Stimulated activated CD4-positive, alpha-beta T cell treated with anti-CD3 and anti-CD28 coated beads, Interleukin-4, amount 100 ng/mL, for 24 hours (primary cell): Measurements from ENCODE around the gene ASL.
"Not testable (repeated sequence)": the region's sequence is repeated elsewhere in the genome, so short reads cannot be mapped to it uniquely, and the experiment has no call there.

Experiments used
- DNase-seq: peaks from one replicate; pipeline ENCODE4 v3.0.0-alpha.2; 2020

Gene ASL

DNA sequence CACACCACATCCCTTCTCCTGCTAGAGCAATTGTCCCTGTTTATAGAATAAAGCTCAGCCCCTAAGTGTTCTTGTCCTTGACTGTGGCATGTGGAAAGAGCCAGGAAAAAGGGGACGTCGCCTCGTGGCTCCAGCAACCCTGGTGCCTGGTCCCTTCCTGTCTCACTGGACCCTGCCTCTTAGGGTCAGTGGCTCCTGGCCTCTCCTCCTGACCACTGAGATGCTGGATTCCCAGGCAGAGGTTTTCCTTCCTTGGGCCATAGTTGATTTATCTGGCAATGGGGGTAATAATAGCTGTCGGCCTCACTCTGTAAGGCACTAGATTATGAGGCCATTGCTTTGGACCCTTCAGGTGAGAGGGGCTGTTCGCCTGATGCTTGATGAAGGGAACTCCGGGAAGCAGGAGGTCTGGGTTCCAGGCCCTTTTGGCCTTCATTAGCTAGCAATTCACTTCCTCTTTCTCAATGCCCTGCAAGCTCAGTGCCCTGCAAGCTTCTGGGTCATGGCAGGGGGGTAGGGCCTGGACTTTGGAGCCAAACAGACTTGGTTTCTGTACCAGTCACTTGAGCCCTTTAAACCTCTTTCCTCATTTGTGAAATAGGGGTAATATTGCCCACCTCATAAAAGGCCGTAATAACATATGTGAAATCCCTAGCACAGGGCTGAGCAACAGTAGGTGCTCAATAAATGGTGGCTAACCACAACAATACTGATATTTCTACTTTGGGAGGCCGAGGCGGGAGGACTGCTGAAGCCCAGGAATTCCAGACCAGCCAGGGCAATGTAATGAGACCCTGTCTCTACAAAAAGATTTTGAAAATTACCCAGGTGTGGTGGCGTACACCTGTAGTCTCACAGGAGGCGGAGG is 1.1 kb downstream of the ASL start:
- DNase-seq = no peak

DNA sequence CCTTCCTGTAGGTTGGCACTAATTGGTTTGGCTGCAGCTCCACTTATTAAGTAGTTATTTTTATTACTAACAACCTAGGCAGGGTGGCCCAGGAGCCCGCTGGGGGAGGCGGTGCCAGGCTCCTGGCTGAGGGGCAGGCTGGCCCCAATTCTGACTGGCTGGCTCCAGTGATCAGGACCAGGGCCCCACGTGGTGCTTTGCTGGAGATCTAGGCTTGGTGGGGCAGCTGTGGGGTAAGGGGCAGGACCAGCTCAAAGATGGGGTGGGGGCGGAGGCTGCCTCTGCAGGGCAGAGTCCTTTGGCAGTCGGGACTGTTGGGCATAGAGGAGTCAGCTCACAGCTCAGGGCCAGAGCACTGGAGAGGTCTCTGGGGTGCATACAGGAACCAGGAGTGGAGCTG is 2.4 kb downstream of the ASL start:
- DNase-seq = no peak

DNA sequence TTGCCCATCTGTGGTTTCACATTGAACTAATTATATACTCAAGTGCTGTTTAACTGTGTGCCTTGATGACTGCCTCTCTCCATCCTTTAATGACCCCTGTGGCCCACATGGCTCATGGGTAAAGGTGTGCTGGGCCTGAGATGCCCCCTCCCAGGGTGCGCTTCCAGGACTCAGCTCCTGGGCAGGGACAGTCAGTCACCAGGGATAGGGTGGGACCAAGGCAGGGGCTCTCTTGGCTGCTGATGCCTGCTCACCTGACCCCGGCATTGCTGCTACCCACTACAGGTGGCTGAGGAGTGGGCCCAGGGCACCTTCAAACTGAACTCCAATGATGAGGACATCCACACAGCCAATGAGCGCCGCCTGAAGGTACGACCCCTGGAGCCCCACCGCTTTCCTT is 6.5 kb downstream of the ASL start:
- no peak for DNase-seq

DNA sequence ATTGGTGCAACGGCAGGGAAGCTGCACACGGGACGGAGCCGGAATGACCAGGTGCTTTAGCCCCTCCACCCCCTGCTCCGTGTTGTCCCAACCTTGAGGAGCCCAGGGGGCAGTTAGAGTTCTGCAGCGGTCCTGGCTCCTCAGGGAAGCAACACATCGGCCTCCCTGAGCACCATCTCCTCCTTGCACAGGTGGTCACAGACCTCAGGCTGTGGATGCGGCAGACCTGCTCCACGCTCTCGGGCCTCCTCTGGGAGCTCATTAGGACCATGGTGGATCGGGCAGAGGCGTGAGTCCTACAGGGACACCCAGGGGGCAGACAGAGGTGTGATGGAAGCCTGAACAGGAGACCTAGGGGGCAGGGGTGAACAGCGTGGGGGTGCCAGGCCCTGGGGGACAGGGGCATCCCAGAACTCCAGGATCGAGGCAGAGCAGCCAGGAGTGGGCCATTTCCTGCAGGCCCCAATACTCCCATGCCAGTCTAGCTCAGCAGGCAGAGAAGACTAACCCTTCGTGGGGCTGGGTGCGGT is 7.3 kb downstream of the ASL start:
- DNase-seq = no peak

DNA sequence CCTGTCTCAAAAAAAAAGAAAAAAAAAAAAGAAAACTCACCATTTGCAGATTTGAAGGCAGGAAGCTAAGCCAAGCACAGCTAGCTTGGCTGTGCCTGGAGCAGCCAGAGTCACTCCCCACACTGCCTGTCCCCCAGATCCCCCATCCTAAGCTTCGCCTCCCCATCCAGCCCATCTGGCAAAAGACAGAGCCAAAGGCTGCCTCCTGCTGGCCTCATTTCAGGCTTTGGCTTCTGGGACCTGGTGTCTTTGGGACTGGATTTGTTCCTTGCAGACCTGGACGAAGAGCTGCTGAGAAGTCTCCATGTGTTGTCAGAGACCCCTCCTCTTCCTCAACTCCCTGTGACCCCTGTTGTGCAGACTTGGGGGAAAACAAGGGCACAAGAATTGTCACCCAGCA is 8.1 kb downstream of the ASL start:
- DNase-seq = no peak

DNA sequence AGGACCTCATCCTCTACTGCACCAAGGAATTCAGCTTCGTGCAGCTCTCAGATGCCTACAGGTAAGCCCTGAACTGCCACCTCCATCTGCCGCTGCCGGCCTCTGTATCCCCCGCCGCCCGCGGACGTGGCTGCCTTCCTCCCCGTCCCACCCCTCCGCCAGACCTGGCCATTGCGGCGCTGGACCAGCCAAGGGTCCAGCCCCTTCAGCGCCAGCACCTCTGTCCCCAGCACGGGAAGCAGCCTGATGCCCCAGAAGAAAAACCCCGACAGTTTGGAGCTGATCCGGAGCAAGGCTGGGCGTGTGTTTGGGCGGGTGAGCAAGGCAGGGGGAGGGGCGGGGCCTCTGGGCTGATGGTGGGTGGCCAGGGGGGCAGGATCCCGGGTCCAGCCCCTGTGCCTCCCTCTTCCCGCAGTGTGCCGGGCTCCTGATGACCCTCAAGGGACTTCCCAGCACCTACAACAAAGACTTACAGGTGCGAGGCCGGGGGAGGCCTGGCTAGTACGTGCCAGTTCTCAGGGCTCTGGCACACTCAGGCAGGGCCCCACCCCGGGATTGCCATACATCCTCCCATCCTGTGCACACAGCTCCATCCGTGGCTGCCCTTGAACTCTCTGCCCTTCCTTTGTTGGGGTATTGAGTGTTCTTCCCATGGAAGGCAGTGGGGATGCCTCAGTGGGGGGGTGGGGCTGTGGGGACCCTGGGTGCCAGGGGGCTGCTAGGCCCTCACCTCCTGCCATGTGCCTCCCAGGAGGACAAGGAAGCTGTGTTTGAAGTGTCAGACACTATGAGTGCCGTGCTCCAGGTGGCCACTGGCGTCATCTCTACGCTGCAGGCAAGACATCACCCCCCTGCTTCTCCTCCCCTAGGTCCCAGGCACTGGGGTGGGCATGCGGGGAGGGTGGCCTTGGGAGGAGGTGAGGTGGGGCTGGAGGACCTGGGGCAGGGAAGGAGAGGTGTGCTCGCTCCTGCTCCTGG is 13.5 kb downstream of the ASL start:
- DNase-seq = no peak

DNA sequence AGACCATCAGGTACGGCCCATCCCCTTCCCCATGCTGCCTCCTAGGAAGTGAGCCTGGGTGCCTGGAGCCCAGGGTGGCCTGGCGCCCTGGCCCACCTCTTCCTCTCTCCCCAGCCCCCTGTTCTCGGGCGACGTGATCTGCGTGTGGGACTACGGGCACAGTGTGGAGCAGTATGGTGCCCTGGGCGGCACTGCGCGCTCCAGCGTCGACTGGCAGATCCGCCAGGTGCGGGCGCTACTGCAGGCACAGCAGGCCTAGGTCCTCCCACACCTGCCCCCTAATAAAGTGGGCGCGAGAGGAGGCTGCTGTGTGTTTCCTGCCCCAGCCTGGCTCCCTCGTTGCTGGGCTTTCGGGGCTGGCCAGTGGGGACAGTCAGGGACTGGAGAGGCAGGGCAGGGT is 17.0 kb downstream of the ASL start:
- no peak for DNase-seq

DNA sequence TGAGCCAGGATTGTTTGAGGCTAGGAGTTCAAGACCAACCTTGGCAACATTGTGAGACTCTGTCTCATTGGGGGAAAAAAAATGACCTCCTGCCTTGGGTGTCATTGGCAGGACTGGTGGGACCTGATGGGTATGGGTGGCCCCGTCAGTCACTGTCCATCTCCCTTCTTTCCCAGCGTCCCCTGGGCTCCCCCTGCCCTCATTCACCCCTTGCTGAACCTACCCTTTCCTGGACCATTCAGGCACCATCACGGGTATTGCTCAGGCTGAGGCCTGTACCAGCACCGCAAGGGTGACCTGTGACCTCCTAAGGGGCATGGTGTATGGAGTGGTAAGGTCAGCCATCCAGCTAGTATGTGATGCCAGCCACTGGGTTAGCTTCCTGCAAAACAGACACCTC is 19.4 kb downstream of the ASL start:
- no peak for DNase-seq

DNA sequence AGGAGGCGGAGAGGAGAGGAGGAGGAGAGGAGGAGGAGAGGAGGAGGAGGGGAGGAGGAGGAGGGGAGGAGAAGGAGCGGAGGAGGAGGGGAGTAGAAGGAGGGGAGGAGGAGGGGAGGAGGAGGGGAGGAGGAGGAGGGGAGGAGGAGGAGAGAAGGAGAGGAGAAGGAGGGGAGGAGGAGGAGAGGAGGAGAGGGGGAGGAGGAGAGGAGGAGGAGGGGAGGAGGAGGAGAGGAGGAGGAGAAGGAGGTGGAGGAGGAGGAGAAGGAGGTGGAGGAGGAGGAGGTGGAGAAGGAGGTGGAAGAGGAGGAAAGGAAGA is 23.6 kb downstream of the ASL start:
- DNase-seq = no peak

DNA sequence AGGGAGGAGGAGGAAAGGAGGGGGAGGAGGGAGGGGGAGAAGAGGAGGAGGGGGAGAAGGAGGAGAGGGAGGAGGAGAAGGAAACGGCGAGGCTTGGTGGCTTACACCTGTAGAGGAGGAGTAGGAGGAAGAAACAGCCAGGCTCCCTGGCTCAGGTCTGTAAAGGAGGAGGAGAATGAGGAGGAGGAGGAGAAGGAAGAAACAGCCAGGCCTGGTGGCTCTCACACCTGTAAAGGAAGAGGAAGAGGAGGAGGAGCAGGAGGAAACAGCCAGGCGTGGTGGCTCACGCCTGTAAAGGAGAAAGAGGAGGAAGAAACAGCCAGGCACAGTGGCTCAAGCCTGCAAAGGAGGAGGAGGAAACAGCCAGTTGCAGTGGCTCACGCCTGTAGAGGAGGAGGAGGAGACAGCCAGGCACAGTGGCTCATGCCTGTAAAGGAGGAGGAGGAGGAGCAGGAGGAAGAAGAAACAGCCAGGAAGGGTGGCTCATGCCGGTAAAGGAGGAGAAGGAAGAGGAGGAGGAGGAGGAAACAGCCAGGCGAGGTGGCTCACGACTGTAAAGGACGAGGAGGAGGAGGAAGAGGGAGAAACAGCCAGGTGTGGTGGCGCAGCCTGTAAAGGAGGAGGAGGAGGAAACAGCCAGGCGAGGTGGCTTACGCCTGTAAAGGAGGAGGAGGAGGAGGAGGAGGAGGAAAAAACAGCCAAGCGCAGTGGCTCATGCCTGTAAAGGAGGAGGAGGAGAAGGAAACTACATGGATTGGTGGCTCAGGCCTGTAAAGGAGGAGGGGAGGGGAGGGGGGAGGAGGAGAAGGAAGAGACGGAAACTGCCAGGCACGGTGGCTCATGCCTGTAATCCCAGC is 24.2 kb downstream of the ASL start:
- peak; percentile 16 for DNase-seq

DNA sequence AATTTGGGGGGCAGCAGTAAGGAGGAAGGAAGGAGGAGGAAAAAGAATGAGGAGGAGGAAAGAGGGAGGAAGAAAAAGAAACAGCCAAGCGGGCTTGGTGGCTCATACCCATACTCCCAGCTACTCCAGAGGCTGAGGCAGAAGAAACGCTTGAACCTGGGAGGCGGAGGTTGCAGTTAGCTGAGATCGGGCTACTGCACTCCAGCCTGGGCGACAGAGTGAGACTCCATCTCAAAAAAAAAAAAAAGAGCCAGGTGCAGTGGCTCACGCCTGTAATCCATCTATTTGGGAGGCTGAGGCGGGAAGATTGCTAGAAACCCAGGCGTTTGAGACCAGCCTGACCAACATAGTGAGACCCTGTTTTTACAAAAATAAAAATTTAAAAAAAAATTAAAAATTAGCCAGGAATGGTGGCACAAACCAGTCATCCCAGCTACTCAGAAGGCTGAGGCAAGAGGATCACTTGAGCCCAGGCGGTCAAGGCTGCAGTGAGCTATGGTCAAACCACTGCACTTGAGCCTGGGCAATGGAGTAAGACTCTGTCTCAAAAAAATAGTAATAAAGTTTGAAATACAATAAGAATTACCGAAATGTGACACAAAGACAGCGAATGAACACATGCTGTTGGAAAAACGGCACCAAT is 24.9 kb downstream of the ASL start:
- no peak for DNase-seq

DNA sequence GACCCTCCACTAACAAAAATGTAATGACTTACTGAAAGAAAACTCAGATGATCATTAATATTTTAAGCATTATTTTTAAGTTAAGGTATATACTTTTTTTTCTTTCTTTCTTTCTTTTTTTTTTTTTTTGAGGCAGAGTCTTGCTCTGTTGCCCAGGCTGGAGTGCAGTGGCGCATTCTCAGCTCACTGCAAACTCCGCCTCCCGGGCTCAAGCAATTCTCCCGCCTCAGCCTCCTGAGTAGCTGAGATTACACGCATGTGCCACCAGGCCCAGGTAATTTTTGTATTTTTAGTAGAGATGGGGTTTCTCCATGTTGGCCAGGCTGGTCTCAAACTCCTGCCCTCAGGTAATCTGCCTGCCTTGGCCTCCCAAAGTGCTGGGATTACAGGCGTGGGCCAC is 26.5 kb downstream of the ASL start:
- DNase-seq = not testable (repeated sequence)

DNA sequence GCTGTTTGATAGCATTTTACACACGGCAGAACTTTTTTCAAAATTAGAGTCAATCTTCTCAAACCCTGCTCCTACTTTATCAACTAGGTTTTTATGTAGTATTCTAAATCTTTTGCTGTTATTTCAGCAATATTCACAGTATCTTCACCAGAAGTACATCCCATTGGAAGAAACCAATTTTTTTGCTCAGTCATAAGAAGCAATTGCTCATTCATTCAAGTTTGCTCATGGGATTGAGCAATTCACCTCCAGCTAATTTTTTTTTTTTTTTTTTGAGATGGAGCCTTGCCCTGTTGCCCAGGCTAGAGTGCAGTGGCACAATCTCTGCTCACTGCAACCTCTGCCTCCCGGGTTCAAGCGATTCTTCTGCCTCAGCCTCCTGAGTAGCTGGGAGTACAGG is 28.4 kb downstream of the ASL start:
- DNase-seq = not testable (repeated sequence)

DNA sequence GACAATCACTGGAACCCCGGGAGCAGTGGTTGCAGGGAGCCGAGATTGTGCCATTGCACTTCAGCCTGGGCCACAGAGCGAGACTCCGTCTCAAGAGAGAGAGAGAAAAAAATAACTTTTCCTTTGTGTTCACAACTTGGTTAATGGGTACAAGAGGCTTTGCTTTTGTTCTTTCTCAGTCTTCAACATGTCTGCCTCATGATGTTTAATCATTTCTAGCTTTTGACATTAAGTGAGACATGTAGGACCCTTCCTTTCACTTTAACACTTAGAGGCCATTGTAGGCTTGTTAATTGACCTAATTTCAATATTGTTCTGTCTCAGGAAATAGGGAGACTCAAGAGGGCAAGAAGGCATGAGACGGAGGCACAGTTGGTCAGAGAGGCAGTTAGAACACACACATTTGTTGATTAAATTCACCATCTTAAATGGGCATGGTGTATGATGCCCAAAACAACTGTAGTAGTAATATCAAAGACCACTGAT is 29.7 kb downstream of the ASL start:
- no peak for DNase-seq

DNA sequence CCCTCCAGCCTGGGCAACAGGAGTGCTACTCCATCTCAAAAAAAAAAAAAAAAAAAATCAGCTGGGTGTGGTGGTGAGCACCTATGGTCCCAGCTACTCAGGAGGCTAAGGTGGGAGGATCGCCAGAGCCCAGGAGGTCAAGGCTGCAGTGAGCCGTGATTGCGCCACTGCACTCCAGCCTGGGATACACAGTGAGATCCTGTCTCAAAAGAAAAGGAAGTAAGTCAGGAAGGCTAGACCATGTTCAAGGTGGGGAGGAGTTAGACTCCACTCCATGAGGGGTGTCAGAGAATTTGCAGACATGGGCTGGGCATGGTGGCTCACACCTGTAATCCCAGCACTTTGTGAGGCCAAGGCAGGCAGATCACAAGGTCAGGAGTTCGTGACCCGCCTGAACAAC is 32.8 kb downstream of the ASL start:
- DNase-seq = not testable (repeated sequence)

DNA sequence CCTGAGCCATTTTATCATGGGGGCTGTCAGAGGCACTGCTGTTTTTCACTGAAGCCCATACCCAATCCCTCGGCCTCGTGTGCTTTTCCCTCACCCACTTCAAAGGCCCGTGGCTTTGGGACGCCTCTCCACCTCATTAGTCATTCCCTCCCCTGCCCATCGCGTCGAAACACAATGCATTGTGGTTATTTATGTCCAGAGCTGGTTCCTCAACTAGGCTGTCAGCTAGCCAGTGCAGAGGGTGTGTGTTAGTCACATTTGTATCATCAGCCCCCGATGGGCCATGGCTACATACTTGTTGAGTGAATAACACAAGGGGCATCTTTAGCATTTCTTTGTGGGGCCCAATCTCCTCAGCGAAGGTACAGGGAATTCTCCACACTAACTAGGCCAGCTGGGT is 35.2 kb downstream of the ASL start:
- DNase-seq = no peak

DNA sequence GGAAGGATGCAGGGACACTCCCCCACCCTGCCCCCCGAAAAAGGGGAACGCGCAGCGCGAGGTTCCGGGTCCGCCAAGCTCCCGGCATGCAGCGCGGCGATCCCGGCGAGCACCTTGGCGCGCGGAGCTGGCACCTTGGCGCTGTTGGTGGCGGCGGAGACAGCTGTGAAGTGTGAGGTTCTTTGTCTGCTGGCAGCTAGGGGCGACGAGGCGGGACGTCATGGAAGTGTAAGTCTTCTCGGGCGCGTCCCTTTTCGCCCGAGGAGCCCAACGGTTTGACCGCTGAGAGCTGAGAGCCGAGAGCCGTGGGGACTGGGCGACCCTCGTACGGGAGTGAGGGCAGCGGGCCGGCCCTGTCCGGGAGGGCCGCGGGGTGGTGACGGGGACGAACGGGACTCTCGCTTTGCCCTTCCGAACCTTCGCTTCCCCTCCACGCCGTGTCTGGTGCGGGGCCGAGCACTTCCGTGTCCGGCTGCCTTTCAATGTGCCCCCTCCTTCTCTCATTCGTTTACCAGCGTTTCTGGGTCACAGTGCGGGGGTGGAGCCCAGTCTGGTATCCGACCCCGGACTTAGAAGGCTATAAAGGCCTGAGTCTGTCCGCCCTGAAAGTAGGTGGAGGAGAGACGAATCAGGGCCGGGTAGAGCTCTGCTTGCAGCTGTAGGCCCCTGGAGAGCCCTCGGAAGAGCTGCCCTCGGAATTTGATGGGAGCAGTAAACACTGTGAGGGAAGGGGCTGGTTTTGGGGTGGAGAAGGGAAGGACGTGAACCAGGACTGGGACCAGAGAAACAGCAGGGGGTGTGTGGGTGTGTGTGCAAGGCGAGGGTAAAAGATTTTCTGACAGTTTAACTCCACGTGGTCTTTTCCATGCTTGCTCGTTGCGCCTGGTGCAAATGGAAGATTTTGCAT is 39.4 kb downstream of the ASL start, which contains the start of gene CRCP:
CRCP (plus strand) TSS at position 105 of the 907 bp plus-strand sequence; CDS start at position 221, 116 bp downstream.
- DNase-seq = peak; percentile 85

DNA sequence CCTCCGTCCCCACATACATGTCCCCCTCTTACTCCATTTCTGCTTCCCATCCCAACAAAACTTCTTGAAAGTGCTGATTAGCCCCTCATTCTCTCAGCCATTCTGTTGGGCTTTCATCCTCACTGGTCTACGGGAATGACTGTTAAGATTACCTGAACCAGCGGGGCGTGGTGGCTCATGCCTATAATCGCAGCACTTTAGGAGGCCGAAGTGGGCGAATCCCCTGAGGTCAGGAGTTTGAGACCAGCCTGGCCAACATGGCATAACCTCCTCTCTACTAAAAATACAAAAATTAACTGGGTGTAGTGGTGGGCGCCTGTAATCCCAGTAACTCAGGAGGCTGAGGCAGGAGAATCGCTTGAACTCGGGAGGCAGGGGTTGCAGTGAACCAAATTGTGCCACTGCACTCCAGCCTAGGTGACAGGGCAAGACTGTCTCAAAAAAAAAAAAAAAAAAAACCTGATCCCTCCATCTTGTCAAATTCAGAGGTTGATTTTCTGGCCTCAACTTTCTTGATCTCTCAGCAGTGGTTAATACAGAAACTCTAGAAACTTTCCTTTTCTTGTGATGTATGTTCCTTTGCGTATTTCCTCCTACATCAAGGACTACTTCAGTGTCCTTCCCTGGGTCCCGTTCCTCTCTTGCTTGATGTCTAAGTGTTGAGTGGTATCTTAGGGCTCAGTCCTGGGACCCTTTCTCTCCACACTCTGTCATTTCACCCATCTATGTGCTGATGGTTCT is 41.2 kb downstream of the ASL start:
- DNase-seq = not testable (repeated sequence)

DNA sequence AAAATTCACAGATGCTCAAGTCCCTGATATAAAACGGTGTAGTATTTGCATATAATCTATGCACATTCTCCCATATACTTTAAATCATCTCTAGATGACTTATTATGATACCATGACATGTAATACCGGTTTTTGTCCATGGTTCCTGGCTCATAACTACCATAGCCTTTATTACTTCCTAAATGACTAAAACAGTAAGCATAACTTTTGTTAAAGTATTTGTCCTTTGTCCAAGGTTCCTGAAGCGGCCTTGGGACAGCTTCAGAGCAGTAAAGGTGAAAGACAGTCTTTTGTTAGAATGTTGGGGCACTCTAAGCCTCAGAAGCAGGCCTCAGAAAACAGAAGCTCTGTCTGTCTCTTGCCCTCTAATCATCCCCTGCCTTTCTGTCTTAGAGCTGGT is 43.0 kb downstream of the ASL start:
- DNase-seq = no peak

DNA sequence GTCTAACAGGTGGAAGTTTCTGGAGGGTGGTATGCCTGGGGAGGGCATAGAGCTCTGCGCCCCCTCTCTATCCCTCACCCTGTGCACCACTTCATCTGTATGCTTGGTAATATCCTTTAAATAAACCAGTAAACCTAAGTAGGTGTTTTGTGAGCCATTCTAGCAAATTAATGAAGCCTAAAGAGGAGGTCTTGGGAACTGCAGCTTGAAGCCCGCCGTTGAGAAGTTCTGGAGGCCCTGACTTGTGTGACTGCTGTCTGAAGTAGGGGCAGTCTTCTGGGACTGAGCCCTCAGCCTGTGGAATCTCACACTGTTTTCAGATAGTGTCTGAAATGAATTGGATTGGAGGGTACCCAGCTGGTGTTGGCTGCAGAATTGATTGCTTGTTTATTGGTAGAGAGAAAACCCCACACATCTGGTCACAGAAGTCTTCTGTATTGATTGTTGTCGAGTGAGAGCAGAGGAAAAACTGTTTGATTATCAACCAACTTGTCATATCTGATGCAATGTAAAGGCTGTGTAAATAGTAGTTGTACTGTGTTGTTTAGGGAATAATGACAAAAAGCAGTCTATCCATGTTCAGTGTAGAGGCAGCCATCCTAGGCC is 43.7 kb downstream of the ASL start:
- DNase-seq = no peak
